Measurements from ENCODE around the gene EXOC3. TPM values are rescaled to one million over a fixed set of nuclear protein-coding genes. Genes with fewer than 3 reads are reported as not detected.
A peak's percentile ranks its signal among the peaks of the same experiment; 100 is the strongest.

Gene EXOC3
- total and polyA plus RNA-seq, 4 donors = 34.8 to 61.0 (median 51.9) TPM

GRCh38 chr5:457195-457961 lies 14.4 kb downstream of the EXOC3 start:
- Histone ChIP-seq H3K27me3 (ENCODE audit: control insufficient read depth in 3 of 3, insufficient read depth in 3 of 3, low read length in 2 of 3) (no peaks in the 10 kb centered on the region), H3K9ac (ENCODE audit: insufficient read depth in 1 of 2, low read length in 2 of 2) (no peak overlapping the region), H3K4me3 (no peak overlapping the region), H3K27ac (ENCODE audit: low read depth in 1 of 2, low read length in 1 of 2) (no peak overlapping the region), H3K4me1 (ENCODE audit: control insufficient read depth in 5 of 5, insufficient read depth in 5 of 5, low read length in 5 of 5) (peaks cover 0 to 4% (median 0%) of the 10 kb centered on the region in 5 donors), H3K9me3 (ENCODE audit: control insufficient read depth in 4 of 4, insufficient read depth in 3 of 4, low read length in 3 of 4) (peaks cover 0 to 4% (median 0%) of the 10 kb centered on the region in 4 donors), H3K36me3 (ENCODE audit: control insufficient read depth in 4 of 4, insufficient read depth in 4 of 4, low read length in 4 of 4) (peaks cover 16 to 68% (median 43%) of the 10 kb centered on the region in 4 donors)
- TF ChIP-seq CTCF (IDR thresholded peaks at IDR 0.05; ENCODE audit: control extremely low read depth, extremely low read depth) = no peak
- DNase-seq (no peak), ATAC-seq (ENCODE audit: insufficient read depth, low FRiP score) (no peak)
- WGBS, 2 donors = 96% methylated on average over 19 of the region's 19 CpGs

GRCh38 chr5:458547-459353 lies 15.8 kb downstream of the EXOC3 start:
- ATAC-seq (ENCODE audit: insufficient read depth, low FRiP score) = peak; percentile 58
- DNase-seq = peak in 1 of 3 donors; percentile 9
- H3K4me3 ChIP-seq = no peak overlapping the region
- H3K9me3 ChIP-seq (ENCODE audit: control insufficient read depth in 4 of 4, insufficient read depth in 3 of 4, low read length in 3 of 4) = no peaks in the 10 kb centered on the region
- no peak overlapping the region for H3K27ac ChIP-seq (ENCODE audit: low read depth in 1 of 2, low read length in 1 of 2)
- TF ChIP-seq CTCF (IDR thresholded peaks at IDR 0.05; ENCODE audit: control extremely low read depth, extremely low read depth) = no peak
- WGBS, 2 donors = 81 to 87% methylated on average over 17 of the region's 17 CpGs
- peaks cover 12 to 59% (median 38%) of the 10 kb centered on the region in 4 donors for H3K36me3 ChIP-seq (ENCODE audit: control insufficient read depth in 4 of 4, insufficient read depth in 4 of 4, low read length in 4 of 4)
- peaks cover 0 to 4% (median 0%) of the 10 kb centered on the region in 5 donors for H3K4me1 ChIP-seq (ENCODE audit: control insufficient read depth in 5 of 5, insufficient read depth in 5 of 5, low read length in 5 of 5)
- H3K27me3 ChIP-seq (ENCODE audit: control insufficient read depth in 3 of 3, insufficient read depth in 3 of 3, low read length in 2 of 3) = no peaks in the 10 kb centered on the region
- H3K9ac ChIP-seq (ENCODE audit: insufficient read depth in 1 of 2, low read length in 2 of 2) = no peak overlapping the region

GRCh38 chr5:459562-460272 lies 16.7 kb downstream of the EXOC3 start:
- no peak for ATAC-seq (ENCODE audit: insufficient read depth, low FRiP score)
- DNase-seq = no peak
- Histone ChIP-seq H3K4me3 (no peak overlapping the region), H3K36me3 (ENCODE audit: control insufficient read depth in 4 of 4, insufficient read depth in 4 of 4, low read length in 4 of 4) (peaks cover 5 to 60% (median 41%) of the 10 kb centered on the region in 4 donors), H3K27ac (ENCODE audit: low read depth in 1 of 2, low read length in 1 of 2) (no peak overlapping the region), H3K9me3 (ENCODE audit: control insufficient read depth in 4 of 4, insufficient read depth in 3 of 4, low read length in 3 of 4) (no peaks in the 10 kb centered on the region), H3K9ac (ENCODE audit: insufficient read depth in 1 of 2, low read length in 2 of 2) (no peak overlapping the region), H3K4me1 (ENCODE audit: control insufficient read depth in 5 of 5, insufficient read depth in 5 of 5, low read length in 5 of 5) (peaks cover 0 to 4% (median 0%) of the 10 kb centered on the region in 5 donors), H3K27me3 (ENCODE audit: control insufficient read depth in 3 of 3, insufficient read depth in 3 of 3, low read length in 2 of 3) (no peaks in the 10 kb centered on the region)
- TF ChIP-seq CTCF (IDR thresholded peaks at IDR 0.05; ENCODE audit: control extremely low read depth, extremely low read depth) = no peak
- 96 to 97% methylated on average over 24 of the region's 24 CpGs for WGBS, 2 donors

Data from lung (tissue), 12 donors.